Dermis blood vessel endothelial cell (primary cell): ENCODE measurements around the gene BZW2. TPM values are rescaled to one million over a fixed set of nuclear protein-coding genes. Genes with fewer than 3 reads are reported as not detected.
"Not testable (repeated sequence)": the region's sequence is repeated elsewhere in the genome, so short reads cannot be mapped to it uniquely, and the experiment has no call there.

Source experiments
- DNase-seq: peaks from one replicate; pipeline ENCODE4 v3.0.0; 2010
- total RNA-seq: library from RNA; depleted of rRNA; stranded (reverse); fragments of >200 nt; gene quantifications from 2 replicates; pipeline ENCODE4 v1.2.3, GENCODE V29; 2014

Gene BZW2
- total RNA-seq, 1 donor from 2014 or later: 134 TPM

- DNase-seq: peak; percentile 26
These were observed 591 bp downstream of the BZW2 start for GRCh38 chr7:16646472-16647072.

- no peak for DNase-seq
These were observed 1.5 kb downstream of the BZW2 start for GRCh38 chr7:16647435-16647960.

- peak; percentile 54 for DNase-seq
These were observed 2.6 kb downstream of the BZW2 start for GRCh38 chr7:16648551-16648950.

GRCh38 chr7:16649196-16649595 lies 3.2 kb downstream of the BZW2 start:
- DNase-seq: peak; percentile 72

- no peak for DNase-seq
These were observed 4.3 kb downstream of the BZW2 start for GRCh38 chr7:16650266-16650665.

DNA sequence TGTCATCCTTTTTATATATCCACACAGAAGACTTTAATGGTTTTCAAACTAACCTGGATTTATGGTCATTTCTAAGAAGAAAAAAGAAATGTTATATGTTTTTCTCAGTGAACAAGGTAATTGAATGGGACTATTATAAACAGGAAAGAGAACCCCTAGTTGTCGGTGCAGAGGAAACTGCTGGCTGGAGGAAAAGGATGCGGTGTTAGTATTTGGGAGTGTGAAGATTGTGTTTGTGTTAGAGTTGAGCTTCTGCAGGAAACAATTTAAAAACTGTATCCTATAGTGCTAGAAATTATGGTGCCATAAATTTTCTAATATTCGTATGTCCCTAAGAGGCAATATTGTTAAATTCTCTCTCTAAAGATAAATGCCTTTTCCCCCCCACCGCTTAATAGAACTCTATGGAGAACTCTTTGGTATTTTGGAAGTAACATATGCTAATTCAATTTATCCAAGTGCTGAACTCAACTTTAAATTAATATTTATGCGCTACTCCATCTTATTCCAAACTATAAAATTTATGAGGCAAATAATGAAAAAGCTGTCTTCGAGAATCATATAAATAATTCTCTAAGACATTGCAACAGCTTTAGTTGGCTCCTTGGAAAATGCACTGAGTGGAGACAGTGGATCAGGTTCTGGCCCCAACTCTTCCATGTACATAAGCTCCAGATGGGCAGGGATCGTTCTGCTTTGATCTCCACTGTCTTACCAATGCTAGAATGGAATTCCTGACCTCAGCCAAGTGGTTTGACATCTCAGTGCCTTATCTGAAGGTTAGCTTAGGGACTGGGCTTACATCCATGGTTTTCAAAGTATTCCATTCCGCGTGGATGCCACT lies 5.6 kb downstream of the BZW2 start:
- peak; percentile 72 for DNase-seq

DNA sequence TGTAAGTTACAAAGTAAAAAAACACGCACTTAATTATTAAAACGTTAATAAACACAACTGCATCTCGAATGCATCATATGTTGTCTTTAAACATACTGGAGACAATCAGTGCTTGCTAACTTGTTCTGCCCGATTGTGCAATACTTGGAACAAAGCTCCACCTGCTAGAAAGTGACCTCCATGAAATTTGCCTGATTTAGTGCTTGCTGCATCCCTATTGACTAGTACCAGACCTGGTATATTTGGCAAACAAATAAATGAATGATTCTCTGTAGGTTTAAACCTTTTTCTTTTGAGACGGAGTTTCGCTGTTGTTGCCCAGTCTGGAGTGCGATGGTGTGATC lies 6.2 kb downstream of the BZW2 start:
- no peak for DNase-seq

DNA sequence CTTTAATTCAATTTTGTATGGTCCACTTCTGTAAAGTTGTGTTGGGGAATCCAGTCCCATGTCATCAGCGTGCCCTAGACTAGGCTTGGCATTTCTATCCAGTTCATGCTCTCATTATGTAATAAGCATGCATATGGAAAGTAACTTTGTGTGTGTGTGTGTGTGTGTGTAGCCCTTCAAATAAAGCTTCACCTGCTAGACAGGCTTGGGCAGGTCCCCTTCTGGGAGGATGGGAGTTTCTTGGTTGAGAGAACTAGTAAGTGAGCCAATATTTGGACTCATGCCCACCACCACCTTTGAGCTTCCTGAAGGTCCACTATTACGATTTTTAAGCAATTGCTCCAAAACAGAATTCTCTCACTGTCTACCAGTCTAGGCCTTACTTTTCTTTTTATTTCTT lies 6.9 kb downstream of the BZW2 start:
- no peak for DNase-seq

DNA sequence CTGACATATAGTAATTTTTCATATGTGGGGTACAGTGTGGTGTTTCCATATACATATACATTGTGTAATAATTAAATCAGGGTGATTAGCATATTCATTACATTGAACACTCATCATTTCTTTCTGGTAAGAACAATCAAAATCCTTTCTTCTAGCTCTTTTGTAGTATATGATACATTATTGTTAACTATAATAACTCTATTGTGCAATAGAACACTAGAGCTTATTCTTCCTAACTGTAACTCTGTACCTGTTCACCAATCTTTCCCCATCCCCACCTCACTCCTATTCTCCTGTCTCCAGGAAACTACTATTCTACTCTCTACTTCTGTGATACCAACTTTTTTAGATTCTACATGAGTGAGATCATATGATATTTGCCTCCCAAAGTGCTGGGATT lies 9.4 kb downstream of the BZW2 start:
- no peak for DNase-seq

DNA sequence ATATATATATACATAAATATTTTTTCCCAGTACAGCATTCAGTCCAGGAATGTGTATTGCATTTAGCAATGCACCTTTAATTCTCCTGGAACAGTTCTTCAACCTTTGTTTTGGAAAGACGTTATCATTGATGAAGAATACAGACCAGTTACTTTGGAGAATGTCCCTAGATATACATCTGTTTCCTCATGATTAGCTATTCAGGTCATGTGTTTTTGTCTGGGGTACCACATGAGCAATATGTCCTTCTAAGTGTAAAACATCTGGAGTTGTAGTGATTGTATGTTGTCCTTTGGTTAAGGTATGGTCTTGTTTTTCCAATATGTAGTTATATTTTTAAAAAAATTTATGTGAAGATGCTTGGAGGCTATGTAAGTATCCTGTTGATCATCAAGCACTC lies 10.2 kb downstream of the BZW2 start:
- no peak for DNase-seq

GRCh38 chr7:16657656-16658279 lies 11.8 kb downstream of the BZW2 start:
- no peak for DNase-seq

- DNase-seq: not testable (repeated sequence)
These were observed 14.0 kb downstream of the BZW2 start for GRCh38 chr7:16659854-16660497.

- peak; percentile 70 for DNase-seq
These were observed 14.9 kb downstream of the BZW2 start for GRCh38 chr7:16660702-16661464.

DNA sequence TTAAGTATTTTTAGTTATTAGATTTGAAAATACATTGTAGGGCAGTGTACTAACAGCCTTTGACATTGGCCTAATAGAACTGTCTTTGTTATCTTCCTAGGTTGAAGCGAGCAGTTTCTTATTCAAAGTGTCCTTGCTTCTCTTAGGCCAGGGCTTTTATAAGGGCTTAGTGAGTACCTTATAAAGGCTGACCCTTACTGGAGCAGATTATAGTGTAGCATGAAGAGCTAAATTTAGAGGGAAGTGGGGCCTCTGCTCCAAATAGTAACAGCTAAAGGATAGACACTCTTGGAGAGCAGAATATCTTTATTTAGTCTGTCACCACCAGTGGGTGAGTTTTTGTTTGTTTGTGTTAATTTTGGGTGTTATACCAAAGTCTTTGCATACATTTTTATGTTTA lies 15.9 kb downstream of the BZW2 start:
- no peak for DNase-seq

DNA sequence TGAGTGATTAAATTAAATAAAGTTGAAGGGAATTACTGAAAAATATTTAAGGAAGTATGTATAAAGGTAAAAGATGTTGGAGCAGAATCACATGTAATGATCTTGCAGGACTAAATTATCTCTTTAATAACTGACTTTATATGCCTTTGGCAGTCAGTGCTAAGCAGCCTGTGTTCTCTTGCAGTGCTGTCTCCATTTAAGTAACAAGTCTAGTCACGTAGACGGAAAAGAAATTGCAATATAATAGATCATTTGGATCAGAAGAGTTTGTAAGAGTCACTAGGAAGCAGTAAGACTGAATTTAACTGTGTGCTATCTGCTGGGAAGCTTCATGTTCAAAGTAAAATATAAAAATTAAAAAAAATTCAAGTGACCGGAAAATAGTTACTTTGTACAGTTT lies 21.4 kb downstream of the BZW2 start:
- DNase-seq: no peak

- no peak for DNase-seq
These were observed 22.3 kb downstream of the BZW2 start for GRCh38 chr7:16668049-16668858.

DNA sequence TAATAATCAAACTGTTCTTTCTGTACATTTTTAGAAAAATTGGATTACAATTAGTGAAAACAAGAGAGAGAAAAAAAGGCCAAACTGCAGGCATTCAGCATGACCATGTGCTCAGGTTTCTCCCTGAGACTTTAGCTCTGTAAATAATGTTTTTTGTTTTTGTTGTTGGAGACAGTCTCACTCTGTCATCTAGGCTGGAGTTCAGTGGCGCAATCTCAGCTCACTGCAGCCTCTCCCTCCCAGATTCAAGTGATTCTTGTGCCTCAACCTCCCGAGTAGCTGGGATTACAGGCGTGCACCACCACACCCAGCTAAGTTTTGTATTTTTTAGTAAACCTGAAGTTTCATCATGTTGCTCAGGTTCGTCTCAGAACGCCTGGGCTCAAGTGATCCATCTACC lies 23.0 kb downstream of the BZW2 start:
- DNase-seq: no peak

DNA sequence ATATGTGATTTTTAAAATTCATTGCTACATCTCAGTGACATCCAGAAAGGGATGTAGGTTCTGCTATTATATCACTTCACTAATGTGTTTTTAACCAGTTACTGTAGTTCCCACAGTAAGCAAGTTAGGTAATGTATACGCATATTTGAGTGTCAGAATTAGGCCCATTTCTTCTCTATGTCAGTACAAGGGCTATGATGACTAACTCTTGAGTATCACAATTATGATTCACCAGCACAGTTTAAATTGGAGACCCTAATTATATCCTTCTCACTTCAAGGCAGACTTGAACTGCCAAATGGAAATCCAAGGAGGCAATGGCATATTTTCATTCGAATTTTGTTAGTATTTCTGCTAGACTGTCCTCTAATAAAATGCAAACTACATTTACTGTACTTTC lies 23.6 kb downstream of the BZW2 start:
- no peak for DNase-seq

GRCh38 chr7:16670021-16670420 lies 24.0 kb downstream of the BZW2 start:
- DNase-seq: no peak

DNA sequence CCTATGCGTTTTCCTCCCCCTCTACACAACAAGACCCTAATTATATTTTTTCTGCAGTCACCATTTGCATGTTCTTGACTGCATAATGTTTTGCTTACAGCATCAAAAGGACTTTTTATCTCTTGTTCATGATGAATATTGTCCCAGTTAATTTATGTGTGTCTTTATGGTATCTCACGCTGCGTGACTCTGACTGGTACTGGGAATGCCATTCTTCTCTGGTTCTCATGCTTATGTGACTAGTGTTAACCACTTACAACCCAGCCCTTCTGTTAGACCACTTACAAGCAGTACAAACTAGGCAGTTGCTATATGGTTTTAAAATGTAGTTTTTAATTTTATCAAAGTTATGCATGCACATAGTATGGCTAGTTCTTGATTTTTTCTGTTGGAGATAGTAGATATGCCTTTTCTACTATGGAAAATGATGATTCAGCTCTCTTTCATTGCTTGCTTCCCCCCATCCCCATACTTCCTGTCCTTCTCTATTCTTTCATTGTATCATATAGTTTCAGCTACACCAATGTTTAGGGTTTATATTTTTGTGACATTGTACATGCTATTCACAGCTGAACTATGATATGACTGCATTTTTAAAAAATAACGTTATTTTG lies 24.9 kb downstream of the BZW2 start:
- DNase-seq: no peak

DNA sequence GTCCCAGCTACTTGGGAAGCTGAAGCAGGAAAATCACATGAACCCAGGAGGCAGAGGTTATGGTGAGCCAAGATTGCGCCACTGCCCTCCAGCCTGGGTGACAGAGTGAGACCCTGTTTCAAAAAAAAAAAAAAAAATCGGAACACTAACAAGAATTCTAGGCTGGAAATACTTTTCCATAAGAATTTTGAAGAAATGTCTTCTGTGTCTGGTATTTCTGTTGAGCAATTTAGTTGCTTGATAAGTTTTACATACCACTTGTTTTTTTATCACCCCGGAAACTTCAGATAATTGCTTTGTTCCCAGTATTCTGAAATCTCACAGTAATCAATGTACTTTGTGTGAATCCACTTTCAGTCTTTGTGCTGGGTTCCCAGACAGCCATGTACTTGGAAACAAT lies 25.8 kb downstream of the BZW2 start:
- DNase-seq: no peak
